ENCODE results near the gene DUSP5. TPM values are rescaled to one million over a fixed set of nuclear protein-coding genes. Genes with fewer than 3 reads are reported as not detected.

DUSP5 gene
- total and polyA plus RNA-seq, 2 of the 8 experiments (the other 6 are each of a cell fraction or from before 2014, with no cell fraction given), result 13.6 to 30.3 TPM

- H2BK120ac ChIP-seq (replicated peaks; ENCODE audit: low read depth, low read length), result no peak overlapping the region
- no peak for FAIRE-seq
- no peaks in the 10 kb centered on the region; a peak in 1 of 4 replicates for H3K79me2 ChIP-seq (ENCODE audit: control insufficient read depth in 1 of 2, insufficient read depth in 2 of 2, low read length in 2 of 2)
- H2BK5ac ChIP-seq (ENCODE audit: low read depth, low read length), result no peak overlapping the region
- H3K18ac ChIP-seq (ENCODE audit: extremely low read depth, low read length), result no peak overlapping the region
- 84% methylated on average over 11 of the region's 11 CpGs; no CpG with 5 or more reads in 1 of the 2 experiments for WGBS, 2 experiments (ENCODE audit: extremely low coverage in 1 of 2, insufficient coverage in 1 of 2, insufficient read length in 1 of 2, insufficient replicate concordance in 2 of 2, low coverage in 1 of 2, low lambda C conversion rate in 2 of 2, missing lambda C conversion rate in 1 of 2)
- no peak overlapping the region for H3K27ac ChIP-seq (ENCODE audit: low read depth, low read length)
- peak overlapping the region; percentile 90 for H3K4ac ChIP-seq (replicated peaks; ENCODE audit: insufficient read length, low read depth, low read length)
- H2BK20ac ChIP-seq (ENCODE audit: low read length), result peak overlapping the region; percentile 94; the same call in 1 of the 2 replicates
- no peak overlapping the region for H4K5ac ChIP-seq (ENCODE audit: insufficient read length, low read depth, low read length)
- peaks cover 6 to 20% (median 9%) of the 10 kb centered on the region in 4 experiments for H3K4me1 ChIP-seq (replicated peaks in 1 of 4; ENCODE audit: control insufficient read depth in 3 of 4, insufficient read depth in 4 of 4, low read length in 3 of 4)
- peaks cover 3 to 5% of the 10 kb centered on the region in 2 experiments for H4K20me1 ChIP-seq (replicated peaks in 1 of 2; ENCODE audit: control insufficient read depth in 1 of 2, insufficient read depth in 2 of 2, low read length in 2 of 2)
- H3K9ac ChIP-seq (replicated peaks in 1 of 4; ENCODE audit: extremely low read depth in 1 of 4, low read depth in 3 of 4, low read length in 3 of 4), result no peak overlapping the region
- ChIA-PET CTCF (ENCODE audit: partially characterized antibody) (interaction anchor here (0.7 to 1.4 kb wide), 4 partner anchors 20 to 187 kb away, joined by 3 to 4 read pairs (median 3); no protein-coding TSS in a partner anchor), POLR2A (ENCODE audit: partially characterized antibody) (interaction anchor here (1.4 kb wide), 1 partner anchor 73 kb away, joined by 3 read pairs; the partner anchor contains the start of gene SMC3)
- TF ChIP-seq E2F6 (IDR thresholded peaks at IDR 0.05) (no peak), TCF12 (IDR thresholded peaks at IDR 0.05; ENCODE audit: low read depth, low read length) (no peak)
- no peak overlapping the region for H2AFZ ChIP-seq (ENCODE audit: low read length)
- H3K27me3 ChIP-seq (replicated peaks in 1 of 4; ENCODE audit: control insufficient read depth in 3 of 4, extremely low read depth in 1 of 4, insufficient read depth in 3 of 4, low read length in 3 of 4), result peaks cover 0 to 22% (median 14%) of the 10 kb centered on the region in 4 experiments; a peak in 5 of 7 replicates
- no peak overlapping the region for H3K23ac ChIP-seq (ENCODE audit: insufficient read length)
- peak overlapping the region; percentile 17; the same call in 1 of the 2 replicates for H2AK5ac ChIP-seq (ENCODE audit: low read depth, low read length)
- H3K4me3 ChIP-seq (ENCODE audit: extremely low read depth in 1 of 4, insufficient read depth in 2 of 4, low read depth in 3 of 4, low read length in 4 of 4), result no peak overlapping the region
- 0 out of 2 replicates have a peak overlapping the region, but pooled peaks have one; percentile 19 for H2BK12ac ChIP-seq (ENCODE audit: low read depth, low read length)
- DNase-seq (ENCODE audit: low read depth in 1 of 2, low spot score in 2 of 2), result no peak
- no peak overlapping the region for H4K8ac ChIP-seq (ENCODE audit: extremely low read depth, insufficient read depth, low read length)
- H3K56ac ChIP-seq (replicated peaks; ENCODE audit: insufficient read length, low read depth, low read length), result no peak overlapping the region
- no peaks in the 10 kb centered on the region for H3K36me3 ChIP-seq (ENCODE audit: control insufficient read depth in 2 of 4, insufficient read depth in 4 of 4, low read length in 3 of 4)
- no peak overlapping the region for H3K14ac ChIP-seq (ENCODE audit: insufficient read length)
- 0 out of 2 replicates have a peak, but pooled peaks cover 2% of the 10 kb centered on the region for H3K79me1 ChIP-seq (ENCODE audit: low read depth, low read length)
- no peak overlapping the region for H4K91ac ChIP-seq (replicated peaks; ENCODE audit: insufficient read length, low read length)
- H3K9me3 ChIP-seq (ENCODE audit: insufficient read depth in 2 of 2, low read depth in 1 of 2, low read length in 1 of 2), result no peaks in the 10 kb centered on the region
- H2BK15ac ChIP-seq (ENCODE audit: low read length), result no peak overlapping the region; the same call in 1 of the 2 replicates
- no peak overlapping the region for H3K4me2 ChIP-seq (ENCODE audit: insufficient read depth in 1 of 2, low read depth in 2 of 2, low read length in 2 of 2)
- H3K23me2 ChIP-seq (ENCODE audit: low read depth, low read length), result peaks cover 12% of the 10 kb centered on the region; the same call in 1 of the 2 replicates
These were observed 3.8 kb upstream of the DUSP5 start for GRCh38 chr10:110493832-110494426.
